A549 (cell line): ENCODE results near the gene DMAP1.

Source experiments
- POLR2AphosphoS2 ChIP-seq: conservative IDR thresholded peaks from 2 replicates; pipeline ENCODE4 v1.6.1; 2012; ENCODE audit warnings: low read length, improper control_type of control experiment, inconsistent platforms
- SREBF2 ChIP-seq: fragments of 450-650 bp; IDR thresholded peaks from 2 replicates; pipeline ENCODE4 v1.6.1; 2014; ENCODE audit warnings: mild to moderate bottlenecking, moderate library complexity

- TF ChIP-seq POLR2AphosphoS2 = no peak
- TF ChIP-seq SREBF2 = no peak
Observed at GRCh38 chr1:44262816-44263567, 49.7 kb downstream of the DMAP1 start.
